Calu3 (cell line): ENCODE measurements around the gene CAPN15. TPM values are rescaled to one million over a fixed set of nuclear protein-coding genes. Genes with fewer than 3 reads are reported as not detected.
A peak's percentile ranks its signal among the peaks of the same experiment; 100 is the strongest.

ENCODE experiments used
- BruUV-seq: library from RNA; stranded (reverse); fragments of 400-500 nt; replicated peaks from 2 replicates; lab custom pipeline; 2021; lab: Mats Ljungman, UMichigan
- CTCF ChIA-PET: fragments of 300-600 bp; sonication (Branson Sonifier 250); formaldehyde crosslinking; loops from one replicate; lab custom pipeline; 2022; ENCODE audit warnings: antibody characterized with exemption; lab: Charles Lee
- DNase-seq: peaks from one replicate; pipeline ENCODE4 v3.0.0; 2022
- H3K27ac Mint-ChIP-seq: one replicate; pipeline ENCODE4 v1.8.0; 2022; ENCODE audit warnings: mixed read lengths; ENCODE audit not compliant: unreplicated experiment
- H3K27me3 Mint-ChIP-seq: one replicate; pipeline ENCODE4 v1.8.0; 2022; ENCODE audit warnings: mixed read lengths; ENCODE audit not compliant: unreplicated experiment
- H3K36me3 Mint-ChIP-seq: one replicate; pipeline ENCODE4 v1.8.0; 2022; ENCODE audit warnings: mild to moderate bottlenecking, moderate library complexity, mixed read lengths; ENCODE audit not compliant: insufficient read depth, unreplicated experiment
- H3K4me1 Mint-ChIP-seq: one replicate; pipeline ENCODE4 v1.8.0; 2022; ENCODE audit warnings: mild to moderate bottlenecking, low read depth, mixed read lengths; ENCODE audit not compliant: unreplicated experiment
- H3K4me3 Mint-ChIP-seq: one replicate; pipeline ENCODE4 v1.8.0; 2022; ENCODE audit warnings: mild to moderate bottlenecking, low read depth, moderate library complexity, mixed read lengths; ENCODE audit not compliant: unreplicated experiment
- H3K9me3 Mint-ChIP-seq: one replicate; pipeline ENCODE4 v1.8.0; 2022; ENCODE audit warnings: low read depth, mixed read lengths; ENCODE audit not compliant: unreplicated experiment
- intact Hi-C: fragments of 100-400 bp; cut with micrococcal nuclease; formaldehyde crosslinking; loops from one replicate; pipeline ENCODE4 v1.10.0; 2022; ENCODE audit not compliant: unreplicated experiment
- total RNA-seq: library from RNA; stranded (reverse); gene quantifications from 2 replicates; pipeline ENCODE4 v1.2.3, GENCODE V29; 2022
- TF ChIP-seq, protein P1 (sequence below): fragments of 200-600 bp; IDR thresholded peaks from one replicate; pipeline ENCODE4 v1.8.0; 2022; ENCODE audit warnings: antibody characterized with exemption; ENCODE audit not compliant: unreplicated experiment

Gene CAPN15
- total RNA-seq, 1 experiment from 2014 or later = 108 TPM

DNA sequence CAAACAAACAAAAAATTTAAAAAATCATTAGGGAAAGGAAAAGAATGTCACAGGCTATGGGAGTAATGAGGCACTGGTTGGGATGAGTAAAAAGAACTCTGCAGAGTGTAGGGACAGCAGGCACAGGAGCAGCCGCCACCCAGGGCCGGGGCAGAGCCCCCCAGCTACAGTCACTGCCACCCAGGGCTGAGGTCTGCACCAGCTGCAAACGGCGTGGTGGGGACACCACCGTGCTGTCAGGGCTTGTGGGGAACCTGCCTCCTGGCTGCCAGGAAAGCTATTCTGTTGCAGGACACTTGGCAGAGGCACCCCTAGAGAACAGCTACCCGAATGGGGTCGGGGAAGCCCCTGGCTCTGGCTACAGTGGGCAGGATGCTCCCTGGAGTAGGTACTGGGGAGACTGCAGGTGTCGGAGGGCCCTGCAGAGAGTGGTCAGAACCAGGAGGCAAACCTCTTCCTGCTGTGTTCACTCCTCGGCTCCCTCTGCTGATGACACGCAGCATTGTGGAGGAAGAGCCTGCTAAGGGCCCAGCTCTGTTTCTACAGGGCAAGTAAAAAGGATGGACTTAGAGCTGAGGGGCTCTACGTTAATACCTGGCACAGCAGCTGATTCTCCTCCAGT lies 32.3 kb upstream of the CAPN15 start:
- DNase-seq = peak; percentile 70
- no peak overlapping the region for H3K4me3 Mint-ChIP-seq
- H3K4me1 Mint-ChIP-seq = no peaks in the 10 kb centered on the region
- H3K27me3 Mint-ChIP-seq = no peaks in the 10 kb centered on the region
- intact Hi-C loops = no loop called here
- no TSS peak for BruUV-seq
- TF ChIP-seq, protein P1, sequence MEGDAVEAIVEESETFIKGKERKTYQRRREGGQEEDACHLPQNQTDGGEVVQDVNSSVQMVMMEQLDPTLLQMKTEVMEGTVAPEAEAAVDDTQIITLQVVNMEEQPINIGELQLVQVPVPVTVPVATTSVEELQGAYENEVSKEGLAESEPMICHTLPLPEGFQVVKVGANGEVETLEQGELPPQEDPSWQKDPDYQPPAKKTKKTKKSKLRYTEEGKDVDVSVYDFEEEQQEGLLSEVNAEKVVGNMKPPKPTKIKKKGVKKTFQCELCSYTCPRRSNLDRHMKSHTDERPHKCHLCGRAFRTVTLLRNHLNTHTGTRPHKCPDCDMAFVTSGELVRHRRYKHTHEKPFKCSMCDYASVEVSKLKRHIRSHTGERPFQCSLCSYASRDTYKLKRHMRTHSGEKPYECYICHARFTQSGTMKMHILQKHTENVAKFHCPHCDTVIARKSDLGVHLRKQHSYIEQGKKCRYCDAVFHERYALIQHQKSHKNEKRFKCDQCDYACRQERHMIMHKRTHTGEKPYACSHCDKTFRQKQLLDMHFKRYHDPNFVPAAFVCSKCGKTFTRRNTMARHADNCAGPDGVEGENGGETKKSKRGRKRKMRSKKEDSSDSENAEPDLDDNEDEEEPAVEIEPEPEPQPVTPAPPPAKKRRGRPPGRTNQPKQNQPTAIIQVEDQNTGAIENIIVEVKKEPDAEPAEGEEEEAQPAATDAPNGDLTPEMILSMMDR = peak; percentile 64
- CTCF ChIA-PET = interaction anchor here (0.6 to 1.2 kb wide), 5 partner anchors 71 to 388 kb away, joined by 3 to 8 read pairs (median 3); no protein-coding TSS in a partner anchor
- H3K36me3 Mint-ChIP-seq = no peaks in the 10 kb centered on the region
- H3K27ac Mint-ChIP-seq = no peak overlapping the region
- H3K9me3 Mint-ChIP-seq = no peaks in the 10 kb centered on the region

DNA sequence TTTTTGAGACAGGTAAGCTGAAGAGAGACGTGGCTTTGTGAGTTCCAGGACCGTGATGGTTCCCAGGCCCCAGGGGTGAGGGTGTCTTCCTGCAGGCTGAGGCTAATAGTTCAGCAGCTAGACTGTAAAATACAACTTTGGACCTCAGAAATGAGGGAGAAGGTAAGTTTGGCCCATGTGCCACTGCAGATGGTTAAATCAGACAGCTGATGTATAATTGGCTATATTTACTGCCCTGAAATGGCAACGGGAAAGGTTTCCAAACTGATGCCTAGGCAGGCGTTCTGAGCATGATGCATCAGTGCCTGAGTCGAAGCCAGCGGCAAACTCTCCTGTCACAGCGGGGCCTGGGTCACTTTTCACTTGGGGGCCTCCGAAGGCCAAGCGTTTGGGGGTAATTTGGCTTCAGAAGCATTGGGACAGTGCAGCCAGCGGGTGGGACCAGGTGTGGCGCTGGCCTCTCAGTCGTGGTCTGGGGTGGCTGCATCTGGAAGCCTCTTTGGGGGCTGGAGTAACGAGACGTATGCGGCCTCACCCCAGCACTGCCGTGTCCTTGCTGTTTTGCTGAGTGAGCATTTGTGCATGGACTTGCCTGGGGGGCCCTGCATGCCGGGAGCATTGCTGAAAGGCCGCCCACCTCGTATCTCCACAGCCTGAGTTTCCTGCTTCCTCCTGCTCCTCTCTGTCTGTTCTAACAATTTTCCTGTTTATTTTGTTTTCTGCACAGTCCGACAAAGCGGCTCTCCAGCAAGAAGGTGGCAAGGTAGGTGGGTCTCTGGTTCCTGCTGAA lies 31.2 kb upstream of the CAPN15 start:
- H3K4me1 Mint-ChIP-seq = no peaks in the 10 kb centered on the region
- H3K27me3 Mint-ChIP-seq = no peaks in the 10 kb centered on the region
- no peaks in the 10 kb centered on the region for H3K36me3 Mint-ChIP-seq
- no peak overlapping the region for H3K4me3 Mint-ChIP-seq
- intact Hi-C loops = no loop called here
- no peak overlapping the region for H3K27ac Mint-ChIP-seq
- TF ChIP-seq, protein P1 = no peak
- BruUV-seq = no TSS peak
- CTCF ChIA-PET = interaction anchor here (0.6 to 1.2 kb wide), 3 partner anchors 18 to 389 kb away, joined by 3 to 6 read pairs (median 4); no protein-coding TSS in a partner anchor
- H3K9me3 Mint-ChIP-seq = no peaks in the 10 kb centered on the region
- DNase-seq = no peak

DNA sequence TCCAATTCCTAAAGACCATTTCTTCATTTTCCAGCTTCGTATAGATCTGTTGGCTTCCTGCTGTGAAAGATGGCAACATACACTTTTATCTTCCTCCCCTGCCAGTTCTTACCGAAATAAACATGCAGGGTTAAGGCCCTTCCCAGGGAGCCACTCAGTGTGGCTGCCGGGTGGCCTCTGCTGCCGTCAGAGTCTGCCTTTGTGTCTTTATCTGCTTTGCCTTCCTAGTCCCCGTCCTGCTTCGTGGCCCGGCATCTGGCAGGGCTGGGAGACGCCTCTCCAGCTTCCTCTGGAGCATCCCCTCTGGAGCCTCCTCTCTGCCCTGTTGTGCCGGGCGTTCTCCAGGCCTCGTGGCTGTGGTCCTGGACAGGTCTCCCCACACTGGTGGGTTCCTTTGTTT lies 30.3 kb upstream of the CAPN15 start:
- Mint-ChIP-seq H3K27ac (no peak overlapping the region), H3K36me3 (no peaks in the 10 kb centered on the region)

DNA sequence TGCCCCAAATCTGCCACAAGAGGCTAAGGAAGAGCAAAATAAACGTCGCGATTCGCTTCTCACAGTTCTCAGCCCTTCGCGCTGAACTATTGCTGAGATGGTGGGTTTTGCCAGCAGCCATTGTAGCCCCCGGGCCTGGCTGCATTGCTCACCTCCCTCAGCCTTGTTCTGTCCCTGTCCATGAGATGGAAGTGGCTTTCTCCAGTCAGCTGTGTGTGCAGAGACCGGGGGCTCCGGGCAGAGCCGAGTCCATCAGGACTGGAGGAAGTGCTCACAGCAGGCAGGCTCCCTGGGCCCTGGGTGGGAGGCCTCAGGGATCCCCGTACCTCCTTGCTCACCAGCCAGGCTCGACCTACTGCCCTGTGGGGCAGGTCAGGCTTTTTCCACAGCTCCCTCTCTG lies 27.6 kb upstream of the CAPN15 start:
- CTCF ChIA-PET = no interaction called here
- H3K4me3 Mint-ChIP-seq = no peak overlapping the region
- TF ChIP-seq, protein P1 = no peak
- no peaks in the 10 kb centered on the region for H3K9me3 Mint-ChIP-seq
- H3K27ac Mint-ChIP-seq = no peak overlapping the region
- no TSS peak for BruUV-seq
- no peak for DNase-seq
- no peaks in the 10 kb centered on the region for H3K36me3 Mint-ChIP-seq
- H3K27me3 Mint-ChIP-seq = no peaks in the 10 kb centered on the region
- intact Hi-C loops = no loop called here
- peaks cover 9% of the 10 kb centered on the region for H3K4me1 Mint-ChIP-seq

More for the DNA sequence above, 30.3 kb upstream of the CAPN15 start:
- CTCF ChIA-PET = no interaction called here
- no peak for DNase-seq
- no TSS peak for BruUV-seq
- no peak overlapping the region for H3K4me3 Mint-ChIP-seq
- peaks cover 2% of the 10 kb centered on the region for H3K4me1 Mint-ChIP-seq
- intact Hi-C loops = no loop called here
- no peaks in the 10 kb centered on the region for H3K27me3 Mint-ChIP-seq
- no peaks in the 10 kb centered on the region for H3K9me3 Mint-ChIP-seq
- TF ChIP-seq, protein P1 = no peak
